Tibial artery (tissue), 4 donors: ENCODE data around the gene CEP164.
A peak's percentile ranks its signal among the peaks of the same experiment; 100 is the strongest.

Experiments
- DNase-seq, 2 donors: peaks; one replicate each; pipeline ENCODE4 v3.0.0-alpha.2; 2019
- H3K27ac ChIP-seq, 2 donors: fragments of 200-600 bp; sonication (generic) in 1 of 2; 1 replicate in 1 of 2; 2 replicates in 1 of 2; pipeline ENCODE4 v1.5.1; 2018 to 2019; ENCODE audit warnings: mild to moderate bottlenecking in 1 of 2
- H3K27me3 ChIP-seq, 2 donors: fragments of 200-600 bp; sonication (generic) in 1 of 2; one replicate each; pipeline versions ENCODE4 v1.5.1 to v1.6.0; 2016 to 2019
- H3K36me3 ChIP-seq, 3 donors: fragments of 200-600 bp; sonication (generic) in 2 of 3; one replicate each; pipeline ENCODE4 v1.5.1; 2016 to 2019; ENCODE audit warnings: mild to moderate bottlenecking in 2 of 3
- H3K4me1 ChIP-seq, 4 donors: fragments of 200-600 bp; sonication (generic) in 2 of 4; 1 replicate in 3 of 4; 2 replicates in 1 of 4; pipeline ENCODE4 v1.5.1; 2016 to 2019
- H3K4me3 ChIP-seq, 2 donors: fragments of 200-600 bp; sonication (generic) in 1 of 2; 1 replicate in 1 of 2; 2 replicates in 1 of 2; pipeline ENCODE4 v1.5.1; 2018 to 2019; ENCODE audit warnings: mild to moderate bottlenecking in 2 of 2
- H3K9me3 ChIP-seq, 3 donors: fragments of 200-600 bp; sonication (generic) in 1 of 3; one replicate each; pipeline ENCODE4 v1.5.1; 2016 to 2019
- CTCF ChIP-seq, 2 experiments: fragments of 200-600 bp in 1 of 2; fragments of 450-650 bp in 1 of 2; IDR thresholded peaks; one replicate each; pipeline ENCODE4 v1.5.1; 2017 to 2019; ENCODE audit warnings: antibody characterized with exemption in 2 of 2, mild to moderate bottlenecking in 1 of 2, moderate library complexity in 1 of 2
- intact Hi-C: fragments of 100-400 bp; cut with DNase I; formaldehyde crosslinking; loops from one replicate; pipeline ENCODE4 v1.15.0; 2023; ENCODE audit warnings: low total_unique reads

The CEP164 gene

GRCh38 chr11:117382746-117383145, 55.1 kb downstream of the CEP164 start:
- no peak for DNase-seq
- Histone ChIP-seq H3K9me3 (no peaks in the 10 kb centered on the region), H3K36me3 (peaks cover 40 to 91% (median 78%) of the 10 kb centered on the region in 3 donors), H3K4me3 (no peak overlapping the region), H3K27ac (no peak overlapping the region), H3K4me1 (no peaks in the 10 kb centered on the region), H3K27me3 (no peaks in the 10 kb centered on the region)
- intact Hi-C loops, result no loop called here
- TF ChIP-seq CTCF (IDR thresholded peaks at IDR 0.05), result no peak

- H3K27ac ChIP-seq, result no peak overlapping the region
- no peaks in the 10 kb centered on the region for H3K27me3 ChIP-seq
- peaks cover 40 to 93% (median 77%) of the 10 kb centered on the region in 3 donors for H3K36me3 ChIP-seq
- H3K4me3 ChIP-seq, result no peak overlapping the region
- no peaks in the 10 kb centered on the region for H3K9me3 ChIP-seq
- H3K4me1 ChIP-seq, result no peaks in the 10 kb centered on the region
- DNase-seq, result no peak
- intact Hi-C loops, result no loop called here
- no peak for TF ChIP-seq CTCF (IDR thresholded peaks at IDR 0.05)
These were observed 56.4 kb downstream of the CEP164 start for GRCh38 chr11:117384045-117384444.

GRCh38 chr11:117385471-117385870, 57.8 kb downstream of the CEP164 start:
- H3K9me3 ChIP-seq, result no peaks in the 10 kb centered on the region
- no peaks in the 10 kb centered on the region for H3K27me3 ChIP-seq
- intact Hi-C loops, result no loop called here
- TF ChIP-seq CTCF (IDR thresholded peaks at IDR 0.05), result no peak
- no peak overlapping the region for H3K4me3 ChIP-seq
- peaks cover 53 to 96% (median 76%) of the 10 kb centered on the region in 3 donors for H3K36me3 ChIP-seq
- no peaks in the 10 kb centered on the region for H3K4me1 ChIP-seq
- DNase-seq, result peak in 1 of 2 donors; percentile 24
- no peak overlapping the region for H3K27ac ChIP-seq

GRCh38 chr11:117385906-117386305, 58.3 kb downstream of the CEP164 start:
- Histone ChIP-seq H3K4me3 (no peak overlapping the region), H3K27me3 (no peaks in the 10 kb centered on the region), H3K9me3 (no peaks in the 10 kb centered on the region), H3K27ac (no peak overlapping the region), H3K4me1 (no peaks in the 10 kb centered on the region), H3K36me3 (peaks cover 53 to 96% (median 76%) of the 10 kb centered on the region in 3 donors)
- intact Hi-C loops, result no loop called here
- no peak for TF ChIP-seq CTCF (IDR thresholded peaks at IDR 0.05)
- DNase-seq, result peak in 1 of 2 donors; percentile 34

- Histone ChIP-seq H3K9me3 (no peaks in the 10 kb centered on the region), H3K4me3 (no peak overlapping the region), H3K36me3 (peaks cover 67 to 96% (median 76%) of the 10 kb centered on the region in 3 donors), H3K27me3 (no peaks in the 10 kb centered on the region), H3K4me1 (no peaks in the 10 kb centered on the region), H3K27ac (no peak overlapping the region)
- peak in 1 of 2 donors; percentile 43 for DNase-seq
- intact Hi-C loops, result no loop called here
- no peak for TF ChIP-seq CTCF (IDR thresholded peaks at IDR 0.05)
These were observed 60.5 kb downstream of the CEP164 start for GRCh38 chr11:117387992-117388755.
